ENCODE measurements around the gene TTC28.
"Not testable (repeated sequence)": the region's sequence is repeated elsewhere in the genome, so short reads cannot be mapped to it uniquely, and the experiment has no call there.

TTC28 gene

GRCh38 chr22:28679611-28680287 lies at the start of gene TTC28:
TTC28 (minus strand) TSS chr22:28679840; CDS start chr22:28679723, 117 bp downstream.
- peak; percentile 46 for DNase-seq (ENCODE audit: low read depth)

GRCh38 chr22:28728621-28729313 lies 49.1 kb upstream of the TTC28 start:
- DNase-seq (ENCODE audit: low read depth): no peak

- no peak for DNase-seq (ENCODE audit: low read depth)
Measured at GRCh38 chr22:28728002-28728401, 48.4 kb upstream of the TTC28 start.

- no peak for DNase-seq (ENCODE audit: low read depth)
Measured at GRCh38 chr22:28718044-28718443, 38.4 kb upstream of the TTC28 start.

GRCh38 chr22:28716686-28717085 lies 37.0 kb upstream of the TTC28 start:
- no peak for DNase-seq (ENCODE audit: low read depth)

GRCh38 chr22:28715611-28716010 lies 36.0 kb upstream of the TTC28 start:
- DNase-seq (ENCODE audit: low read depth): no peak

GRCh38 chr22:28714043-28714628 lies 34.5 kb upstream of the TTC28 start:
- no peak for DNase-seq (ENCODE audit: low read depth)

GRCh38 chr22:28711820-28712777 lies 32.5 kb upstream of the TTC28 start:
- peak; percentile 93 for DNase-seq (ENCODE audit: low read depth)

GRCh38 chr22:28711341-28711740 lies 31.7 kb upstream of the TTC28 start:
- no peak for DNase-seq (ENCODE audit: low read depth)

GRCh38 chr22:28710576-28711191 lies 31.0 kb upstream of the TTC28 start:
- peak; percentile 88 for DNase-seq (ENCODE audit: low read depth)

GRCh38 chr22:28710107-28710506 lies 30.5 kb upstream of the TTC28 start:
- no peak for DNase-seq (ENCODE audit: low read depth)

GRCh38 chr22:28706845-28707244 lies 27.2 kb upstream of the TTC28 start:
- no peak for DNase-seq (ENCODE audit: low read depth)

- DNase-seq (ENCODE audit: low read depth): peak; percentile 36
Measured at GRCh38 chr22:28703436-28703835, 23.8 kb upstream of the TTC28 start.

GRCh38 chr22:28702891-28703290 lies 23.3 kb upstream of the TTC28 start:
- DNase-seq (ENCODE audit: low read depth): no peak

- DNase-seq (ENCODE audit: low read depth): not testable (repeated sequence)
Measured at GRCh38 chr22:28693041-28693760, 13.6 kb upstream of the TTC28 start.

- not testable (repeated sequence) for DNase-seq (ENCODE audit: low read depth)
Measured at GRCh38 chr22:28689796-28690195, 10.2 kb upstream of the TTC28 start.

- not testable (repeated sequence) for DNase-seq (ENCODE audit: low read depth)
Measured at GRCh38 chr22:28682966-28683365, 3.3 kb upstream of the TTC28 start.

GRCh38 chr22:28680813-28681490 lies 1.3 kb upstream of the TTC28 start:
- not testable (repeated sequence) for DNase-seq (ENCODE audit: low read depth)

GRCh38 chr22:28678778-28679610 lies 646 bp downstream of the TTC28 start:
- not testable (repeated sequence) for DNase-seq (ENCODE audit: low read depth)
